ENCODE measurements around the gene UGCG. TPM values are rescaled to one million over a fixed set of nuclear protein-coding genes. Genes with fewer than 3 reads are reported as not detected.

UGCG gene
- 86.1 and 199 TPM in 2 replicates for total RNA-seq

GRCh38 chr9:111895996-111896941, at the start of gene UGCG:
TSS of gene UGCG (plus strand) at chr9:111896814. CDS start at chr9:111897216, 402 bp downstream.

Other genes starting within 250 kb of the UGCG start
- gene GNG10, start 235.2 kb upstream of the UGCG start, total RNA-seq: 94.9 and 102 TPM in 2 replicates
- under 0.01 TPM in 2 replicates for gene SHOC1, start 101.9 kb upstream of the UGCG start, total RNA-seq